Right lobe of liver (tissue), 4 donors: Measurements from ENCODE around the gene SFXN1.

Experiments
- POLR2A ChIP-seq: fragments of 450-650 bp; IDR thresholded peaks from one replicate; pipeline ENCODE4 v1.6.1; 2017; ENCODE audit warnings: antibody characterized with exemption, mild to moderate bottlenecking
- TF ChIP-seq, protein P1 (sequence below), 4 donors: fragments of 200-600 bp in 3 of 4; fragments of 450-650 bp in 1 of 4; IDR thresholded peaks; one replicate each; pipeline versions ENCODE4 v1.5.1 to v1.8.0; 2016 to 2022; ENCODE audit warnings: antibody characterized with exemption in 4 of 4, mild to moderate bottlenecking in 2 of 4
- donor health status: DM: no; HTN: no; CAD: no.
- donor health status: DM: no; HTN: no; CAD: no.
- donor health status: DM: no; HTN: yes; CAD: no.

DNA sequence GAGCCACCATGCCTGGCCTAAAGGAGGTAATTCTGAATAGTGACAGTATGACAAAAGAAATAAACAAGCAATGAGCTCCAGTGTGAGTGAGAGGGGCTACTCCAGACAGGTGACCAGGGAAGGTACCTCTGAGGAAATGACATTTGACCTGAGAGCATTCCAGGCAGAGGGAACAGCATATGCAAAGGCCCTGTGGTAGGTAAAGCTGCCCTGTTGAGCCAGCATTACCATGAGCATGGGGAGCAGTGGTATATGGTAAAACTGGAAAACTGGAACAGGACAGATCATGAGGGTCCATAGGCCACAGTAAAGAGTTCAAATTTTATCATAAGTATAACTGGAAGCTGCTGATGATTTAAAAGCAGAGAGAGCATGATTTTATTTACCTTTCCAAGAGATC lies 6.0 kb upstream of the SFXN1 start:
- TF ChIP-seq, protein P1, sequence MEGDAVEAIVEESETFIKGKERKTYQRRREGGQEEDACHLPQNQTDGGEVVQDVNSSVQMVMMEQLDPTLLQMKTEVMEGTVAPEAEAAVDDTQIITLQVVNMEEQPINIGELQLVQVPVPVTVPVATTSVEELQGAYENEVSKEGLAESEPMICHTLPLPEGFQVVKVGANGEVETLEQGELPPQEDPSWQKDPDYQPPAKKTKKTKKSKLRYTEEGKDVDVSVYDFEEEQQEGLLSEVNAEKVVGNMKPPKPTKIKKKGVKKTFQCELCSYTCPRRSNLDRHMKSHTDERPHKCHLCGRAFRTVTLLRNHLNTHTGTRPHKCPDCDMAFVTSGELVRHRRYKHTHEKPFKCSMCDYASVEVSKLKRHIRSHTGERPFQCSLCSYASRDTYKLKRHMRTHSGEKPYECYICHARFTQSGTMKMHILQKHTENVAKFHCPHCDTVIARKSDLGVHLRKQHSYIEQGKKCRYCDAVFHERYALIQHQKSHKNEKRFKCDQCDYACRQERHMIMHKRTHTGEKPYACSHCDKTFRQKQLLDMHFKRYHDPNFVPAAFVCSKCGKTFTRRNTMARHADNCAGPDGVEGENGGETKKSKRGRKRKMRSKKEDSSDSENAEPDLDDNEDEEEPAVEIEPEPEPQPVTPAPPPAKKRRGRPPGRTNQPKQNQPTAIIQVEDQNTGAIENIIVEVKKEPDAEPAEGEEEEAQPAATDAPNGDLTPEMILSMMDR (IDR thresholded peaks at IDR 0.05), result no peak
- TF ChIP-seq POLR2A, result no peak
